ENCODE data around the gene LPAR5.

GRCh38 chr12:6613015-6613775 is 22.6 kb downstream of the LPAR5 start:
- no peak for TF ChIP-seq GATA2 (IDR thresholded peaks at IDR 0.05; ENCODE audit: low read depth, low read length)
- TF ChIP-seq GATA3 (IDR thresholded peaks at IDR 0.05; ENCODE audit: low read depth, low read length): no peak

All from SH-SY5Y (cell line).